Peyer's patch (tissue), 4 donors: ENCODE data around the gene PSMD2. TPM values are rescaled to one million over a fixed set of nuclear protein-coding genes. Genes with fewer than 3 reads are reported as not detected.

Experiments used
- DNase-seq, 3 donors: peaks; one replicate each; pipeline ENCODE4 v3.0.0-alpha.2; 2017 to 2019
- H3K27ac ChIP-seq, 4 donors: fragments of 200-600 bp; sonication (generic); one replicate each; pipeline ENCODE4 v1.5.1; 2016 to 2019
- H3K27me3 ChIP-seq, 2 donors: fragments of 200-600 bp; sonication (generic); one replicate each; pipeline ENCODE4 v1.5.1; 2019
- H3K36me3 ChIP-seq, 3 donors: fragments of 200-600 bp; sonication (generic); one replicate each; pipeline ENCODE4 v1.5.1; 2016 to 2019
- H3K4me1 ChIP-seq, 4 donors: fragments of 200-600 bp; sonication (generic); one replicate each; pipeline ENCODE4 v1.5.1; 2016 to 2019
- H3K4me3 ChIP-seq, 4 donors: fragments of 200-600 bp; sonication (generic); 1 replicate in 3 of 4; 2 replicates in 1 of 4; pipeline ENCODE4 v1.5.1; 2016 to 2019; ENCODE audit warnings: mild to moderate bottlenecking in 1 of 4
- H3K9me3 ChIP-seq, 4 donors: fragments of 200-600 bp; sonication (generic); one replicate each; pipeline ENCODE4 v1.5.1; 2016 to 2019; ENCODE audit warnings: mild to moderate bottlenecking in 1 of 4
- POLR2A ChIP-seq, 2 donors: fragments of 450-650 bp; IDR thresholded peaks; one replicate each; pipeline ENCODE4 v1.5.1; 2017; ENCODE audit warnings: antibody characterized with exemption in 2 of 2, mild to moderate bottlenecking in 2 of 2, moderate library complexity in 2 of 2
- total RNA-seq, 4 donors: library from RNA; depleted of rRNA; stranded (reverse); fragments of >200 nt; gene quantifications; one replicate each; pipeline ENCODE4 v1.1.0, GENCODE V29; 2016
- TF ChIP-seq, protein P1 (sequence below), 6 experiments: fragments of 450-650 bp in 4 of 6; fragments of 200-600 bp in 2 of 6; sonication (generic) in 1 of 6; IDR thresholded peaks; one replicate each; pipeline ENCODE4 v1.5.1; 2017 to 2019; ENCODE audit warnings: antibody characterized with exemption in 6 of 6, mild to moderate bottlenecking in 3 of 6, moderate library complexity in 1 of 6

The PSMD2 gene
- total RNA-seq, 4 donors from 2014 or later: 140 to 198 (median 155) TPM

DNA sequence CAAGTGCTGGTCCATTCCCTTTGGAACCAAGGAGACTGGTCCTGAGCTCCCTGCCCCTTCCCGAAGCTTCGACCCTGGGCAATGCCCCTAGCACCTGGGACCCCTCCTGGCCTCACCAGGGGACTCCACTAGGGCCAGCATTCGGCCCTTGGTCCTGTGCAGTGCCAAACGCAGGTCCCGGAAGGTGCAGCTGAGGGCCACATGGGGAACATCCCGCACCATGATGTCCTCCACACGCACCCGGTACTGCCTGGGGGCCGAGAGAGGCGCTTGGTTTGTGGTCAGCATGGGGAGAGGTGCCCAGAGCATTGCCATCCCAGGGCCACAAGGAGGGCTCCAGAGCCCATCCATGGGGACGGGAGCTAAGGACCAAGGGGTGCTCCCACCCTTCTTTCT lies 54.5 kb downstream of the PSMD2 start:
- peaks cover 0 to 23% (median 0%) of the 10 kb centered on the region in 3 donors for H3K36me3 ChIP-seq
- DNase-seq: no peak

DNA sequence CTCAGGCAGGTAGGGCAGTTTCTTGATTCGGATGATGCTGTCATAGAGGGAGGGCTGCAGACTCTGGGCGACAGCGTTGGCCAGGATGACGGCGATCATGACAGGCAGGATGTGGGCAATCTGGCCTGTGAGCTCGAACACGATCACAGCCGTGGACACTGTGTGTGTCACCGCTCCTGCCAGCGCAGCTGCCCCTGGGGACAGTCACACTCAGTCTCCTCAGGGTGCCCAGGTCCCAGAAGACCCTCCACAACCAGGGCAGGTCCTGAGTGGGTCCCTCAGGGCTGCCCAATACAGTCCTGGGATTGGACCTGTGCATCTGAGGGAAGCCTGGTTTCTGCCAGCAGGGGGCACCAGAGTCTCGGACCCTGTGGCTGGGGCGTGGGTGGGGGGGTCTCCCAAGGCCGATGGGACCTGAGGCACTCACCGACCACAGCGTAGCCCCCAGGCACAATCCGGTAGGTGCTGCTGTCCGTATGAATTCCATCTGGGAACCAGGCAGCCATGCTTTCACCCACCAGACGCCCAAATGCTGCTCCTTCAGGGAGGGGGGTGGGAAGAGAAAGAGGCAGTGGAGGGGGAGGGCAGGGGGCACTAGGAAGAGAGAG lies 55.2 kb downstream of the PSMD2 start:
- H3K27ac ChIP-seq: peak overlapping the region in 1 of 4 donors; percentile 5
- H3K4me1 ChIP-seq: peaks cover 0 to 24% (median 0%) of the 10 kb centered on the region in 4 donors
- peaks cover 0 to 23% (median 0%) of the 10 kb centered on the region in 3 donors for H3K36me3 ChIP-seq
- H3K27me3 ChIP-seq: no peaks in the 10 kb centered on the region
- H3K9me3 ChIP-seq: no peaks in the 10 kb centered on the region
- no peak overlapping the region for H3K4me3 ChIP-seq
- TF ChIP-seq POLR2A (IDR thresholded peaks at IDR 0.05): no peak
- TF ChIP-seq, protein P1, sequence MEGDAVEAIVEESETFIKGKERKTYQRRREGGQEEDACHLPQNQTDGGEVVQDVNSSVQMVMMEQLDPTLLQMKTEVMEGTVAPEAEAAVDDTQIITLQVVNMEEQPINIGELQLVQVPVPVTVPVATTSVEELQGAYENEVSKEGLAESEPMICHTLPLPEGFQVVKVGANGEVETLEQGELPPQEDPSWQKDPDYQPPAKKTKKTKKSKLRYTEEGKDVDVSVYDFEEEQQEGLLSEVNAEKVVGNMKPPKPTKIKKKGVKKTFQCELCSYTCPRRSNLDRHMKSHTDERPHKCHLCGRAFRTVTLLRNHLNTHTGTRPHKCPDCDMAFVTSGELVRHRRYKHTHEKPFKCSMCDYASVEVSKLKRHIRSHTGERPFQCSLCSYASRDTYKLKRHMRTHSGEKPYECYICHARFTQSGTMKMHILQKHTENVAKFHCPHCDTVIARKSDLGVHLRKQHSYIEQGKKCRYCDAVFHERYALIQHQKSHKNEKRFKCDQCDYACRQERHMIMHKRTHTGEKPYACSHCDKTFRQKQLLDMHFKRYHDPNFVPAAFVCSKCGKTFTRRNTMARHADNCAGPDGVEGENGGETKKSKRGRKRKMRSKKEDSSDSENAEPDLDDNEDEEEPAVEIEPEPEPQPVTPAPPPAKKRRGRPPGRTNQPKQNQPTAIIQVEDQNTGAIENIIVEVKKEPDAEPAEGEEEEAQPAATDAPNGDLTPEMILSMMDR (IDR thresholded peaks at IDR 0.05): peak; percentile 20 to 80 (median 66)
- DNase-seq: peak in 2 of 3 donors; percentile 64 to 82

More for the DNA sequence above, 54.5 kb downstream of the PSMD2 start:
- Histone ChIP-seq H3K4me3 (peak overlapping the region in 1 of 4 donors; percentile 40), H3K4me1 (peaks cover 0 to 24% (median 0%) of the 10 kb centered on the region in 4 donors), H3K27me3 (no peaks in the 10 kb centered on the region), H3K9me3 (no peaks in the 10 kb centered on the region), H3K27ac (no peak overlapping the region)
- TF ChIP-seq POLR2A (IDR thresholded peaks at IDR 0.05): no peak
- TF ChIP-seq, protein P1 (IDR thresholded peaks at IDR 0.05): no peak

DNA sequence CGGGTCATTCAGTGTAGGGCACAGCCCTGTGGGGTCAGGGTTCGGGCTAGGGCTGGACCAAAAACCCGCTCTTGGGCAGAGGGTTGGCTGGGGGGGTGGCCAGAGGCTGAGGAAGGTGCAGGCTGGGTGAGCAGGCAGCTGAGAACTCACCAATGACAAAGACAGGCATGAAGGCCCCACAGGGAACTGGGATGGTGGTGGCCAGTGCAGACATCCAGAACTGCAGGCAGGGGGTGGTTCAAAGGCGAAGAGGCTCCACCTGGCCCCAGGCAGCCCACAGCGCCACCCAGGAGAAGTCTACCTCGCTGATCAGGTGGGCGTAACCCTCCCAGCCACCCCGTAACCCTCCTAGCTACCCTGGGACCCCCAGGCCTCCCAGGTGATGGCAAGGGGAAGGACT lies 55.7 kb downstream of the PSMD2 start:
- Histone ChIP-seq H3K36me3 (peaks cover 0 to 23% (median 0%) of the 10 kb centered on the region in 3 donors), H3K4me3 (no peak overlapping the region), H3K9me3 (no peaks in the 10 kb centered on the region), H3K27ac (no peak overlapping the region), H3K27me3 (no peaks in the 10 kb centered on the region), H3K4me1 (peaks cover 0 to 24% (median 0%) of the 10 kb centered on the region in 4 donors)
- peak in 1 of 3 donors; percentile 46 for DNase-seq
- TF ChIP-seq, protein P1 (IDR thresholded peaks at IDR 0.05): no peak
- no peak for TF ChIP-seq POLR2A (IDR thresholded peaks at IDR 0.05)

- TF ChIP-seq POLR2A (IDR thresholded peaks at IDR 0.05): no peak
- TF ChIP-seq, protein P1 (IDR thresholded peaks at IDR 0.05): no peak
- DNase-seq: peak in 1 of 3 donors; percentile 47
- Histone ChIP-seq H3K4me3 (no peak overlapping the region), H3K27ac (no peak overlapping the region), H3K27me3 (no peaks in the 10 kb centered on the region), H3K36me3 (peaks cover 0 to 21% (median 0%) of the 10 kb centered on the region in 3 donors), H3K4me1 (peaks cover 0 to 25% (median 0%) of the 10 kb centered on the region in 4 donors), H3K9me3 (no peaks in the 10 kb centered on the region)
These were observed 56.4 kb downstream of the PSMD2 start for GRCh38 chr3:184355261-184356040.

- Histone ChIP-seq H3K9me3 (no peaks in the 10 kb centered on the region), H3K4me1 (peaks cover 0 to 21% (median 3%) of the 10 kb centered on the region in 4 donors), H3K27ac (no peak overlapping the region), H3K36me3 (peaks cover 0 to 15% (median 0%) of the 10 kb centered on the region in 3 donors), H3K4me3 (no peak overlapping the region), H3K27me3 (no peaks in the 10 kb centered on the region)
- no peak for TF ChIP-seq POLR2A (IDR thresholded peaks at IDR 0.05)
- TF ChIP-seq, protein P1 (IDR thresholded peaks at IDR 0.05): no peak
- no peak for DNase-seq
These were observed 58.4 kb downstream of the PSMD2 start for GRCh38 chr3:184357248-184358123.
